Gastrocnemius medialis (tissue), 4 donors: ENCODE measurements around the gene SLC47A2. TPM values are rescaled to one million over a fixed set of nuclear protein-coding genes. Genes with fewer than 3 reads are reported as not detected.

Experiments
- ATAC-seq, 2 donors: fragments of 150-250 bp; one replicate each; pipeline ENCODE4 v1.9.1; 2016
- DNase-seq, 2 donors: peaks; one replicate each; pipeline ENCODE4 v3.0.0-alpha.2; 2019
- H3K27ac ChIP-seq, 4 donors: fragments of 200-600 bp; sonication (generic); 1 replicate in 1 of 4; 2 replicates in 3 of 4; pipeline ENCODE4 v1.5.1; 2016 to 2018; ENCODE audit warnings: mild to moderate bottlenecking in 2 of 4, moderate library complexity in 1 of 4
- H3K27me3 ChIP-seq, 3 donors: fragments of 200-600 bp; sonication (generic) in 2 of 3; 1 replicate in 1 of 3; 2 replicates in 2 of 3; pipeline versions ENCODE4 v1.5.1 to v1.6.0; 2016 to 2019; ENCODE audit warnings: mild to moderate bottlenecking in 1 of 3, moderate library complexity in 1 of 3
- H3K36me3 ChIP-seq, 2 donors: fragments of 200-600 bp; sonication (generic) in 1 of 2; one replicate each; pipeline ENCODE4 v1.5.1; 2017 to 2018
- H3K4me1 ChIP-seq, 2 donors: fragments of 200-600 bp; sonication (generic) in 1 of 2; one replicate each; pipeline ENCODE4 v1.5.1; 2016 to 2017; ENCODE audit warnings: mild to moderate bottlenecking in 2 of 2
- H3K4me3 ChIP-seq, 4 donors: fragments of 200-600 bp; sonication (generic) in 3 of 4; 1 replicate in 1 of 4; 2 replicates in 3 of 4; pipeline ENCODE4 v1.5.1; 2016 to 2019; ENCODE audit warnings: mild to moderate bottlenecking in 2 of 4
- H3K9me3 ChIP-seq, 3 donors: fragments of 200-600 bp; sonication (generic) in 2 of 3; 1 replicate in 1 of 3; 2 replicates in 2 of 3; pipeline ENCODE4 v1.5.1; 2016 to 2019
- CTCF ChIP-seq, 5 experiments: fragments of 450-650 bp in 3 of 5; fragments of 200-600 bp in 2 of 5; sonication (generic) in 2 of 5; IDR thresholded peaks in 4 of 5; conservative IDR thresholded peaks in 1 of 5; 1 replicate in 4 of 5; 2 replicates in 1 of 5; pipeline ENCODE4 v1.5.1; 2016 to 2019; ENCODE audit warnings: antibody characterized with exemption in 5 of 5, mild to moderate bottlenecking in 3 of 5, moderate library complexity in 3 of 5
- POLR2A ChIP-seq, 2 donors: fragments of 450-650 bp; IDR thresholded peaks; one replicate each; pipeline ENCODE4 v1.6.1; 2017; ENCODE audit warnings: antibody characterized with exemption in 2 of 2, mild to moderate bottlenecking in 2 of 2, moderate library complexity in 2 of 2
- in situ Hi-C, 4 donors: fragments of 200-750 bp; cut with MboI; loops; one replicate each; pipeline versions ENCODE4 v1.15.0 to v1.8.0; 2017; ENCODE audit warnings: low sequenced_read_pairs in 4 of 4
- intact Hi-C: fragments of 100-400 bp; cut with DNase I; formaldehyde crosslinking; loops from one replicate; pipeline ENCODE4 v1.15.1; 2023; ENCODE audit warnings: low total_unique reads
- total RNA-seq, 4 donors: library from RNA; depleted of rRNA; stranded (reverse); fragments of >200 nt; gene quantifications; one replicate each; pipeline versions ENCODE4 v1.1.0 to v1.2.3, GENCODE V29; 2016

SLC47A2 gene
- total RNA-seq, 4 donors from 2014 or later = 0.15 to 1.0 TPM; not detected in 2

- H3K4me1 ChIP-seq = no peaks in the 10 kb centered on the region
- TF ChIP-seq POLR2A (IDR thresholded peaks at IDR 0.05) (no peak), CTCF (IDR thresholded peaks at IDR 0.05 in 4 of 5, conservative IDR thresholded peaks at IDR 0.05 in 1 of 5) (peak; percentile 47 to 69 (median 54))
- H3K9me3 ChIP-seq = no peaks in the 10 kb centered on the region
- peak in 1 of 2 donors; percentile 59 for DNase-seq
- no peak overlapping the region for H3K4me3 ChIP-seq
- no peak overlapping the region for H3K27ac ChIP-seq
- intact Hi-C loops (no loop called here), in situ Hi-C loops (loop anchor here (5.0 to 25.0 kb wide), 4 partner anchors 115 to 400 kb away; partner anchors contain the start of genes B9D1 (in 4 of the 4) and ALDH3A2 (in 2 of the 4))
- peak in 1 of 2 donors; percentile 61 for ATAC-seq
- no peaks in the 10 kb centered on the region for H3K36me3 ChIP-seq
- no peaks in the 10 kb centered on the region for H3K27me3 ChIP-seq
Measured at GRCh38 chr17:19762515-19762961, 46.2 kb upstream of the SLC47A2 start.

GRCh38 chr17:19760746-19761145 lies 44.4 kb upstream of the SLC47A2 start:
- in situ Hi-C loops = loop anchor here (5.0 to 25.0 kb wide), 4 partner anchors 113 to 398 kb away; partner anchors contain the start of genes B9D1 (in 4 of the 4) and ALDH3A2 (in 2 of the 4)
- DNase-seq (no peak), ATAC-seq (no peak)
- Histone ChIP-seq H3K4me3 (no peak overlapping the region), H3K27me3 (no peaks in the 10 kb centered on the region), H3K9me3 (no peaks in the 10 kb centered on the region), H3K27ac (no peak overlapping the region), H3K4me1 (no peaks in the 10 kb centered on the region), H3K36me3 (no peaks in the 10 kb centered on the region)
- intact Hi-C loops = no loop called here
- TF ChIP-seq POLR2A (IDR thresholded peaks at IDR 0.05) (no peak), CTCF (IDR thresholded peaks at IDR 0.05 in 4 of 5, conservative IDR thresholded peaks at IDR 0.05 in 1 of 5) (no peak)

- TF ChIP-seq POLR2A (IDR thresholded peaks at IDR 0.05) = no peak
- no peak for TF ChIP-seq CTCF (IDR thresholded peaks at IDR 0.05 in 4 of 5, conservative IDR thresholded peaks at IDR 0.05 in 1 of 5)
- Histone ChIP-seq H3K27ac (no peak overlapping the region), H3K9me3 (no peaks in the 10 kb centered on the region), H3K4me1 (no peaks in the 10 kb centered on the region), H3K27me3 (no peaks in the 10 kb centered on the region), H3K36me3 (no peaks in the 10 kb centered on the region), H3K4me3 (no peak overlapping the region)
- intact Hi-C loops = no loop called here
- in situ Hi-C loops = loop anchor here (5.0 to 25.0 kb wide), 4 partner anchors 113 to 398 kb away; partner anchors contain the start of genes B9D1 (in 4 of the 4) and ALDH3A2 (in 2 of the 4)
- DNase-seq (no peak), ATAC-seq (no peak)
Measured at GRCh38 chr17:19759568-19760549, 43.5 kb upstream of the SLC47A2 start.

- Histone ChIP-seq H3K27me3 (no peaks in the 10 kb centered on the region), H3K27ac (no peak overlapping the region), H3K36me3 (no peaks in the 10 kb centered on the region), H3K9me3 (no peaks in the 10 kb centered on the region), H3K4me3 (no peak overlapping the region), H3K4me1 (peaks cover 10 to 16% of the 10 kb centered on the region in 2 donors)
- intact Hi-C loops = no loop called here
- DNase-seq (no peak), ATAC-seq (no peak)
- in situ Hi-C loops = loop anchor here in 3 of 4 donors (25.0 kb wide), 1 partner anchor 395 kb away; the partner anchor contains the start of gene B9D1 (in 3 of the 3)
- TF ChIP-seq POLR2A (IDR thresholded peaks at IDR 0.05) (no peak), CTCF (IDR thresholded peaks at IDR 0.05 in 4 of 5, conservative IDR thresholded peaks at IDR 0.05 in 1 of 5) (no peak)
Measured at GRCh38 chr17:19757536-19758180, 41.3 kb upstream of the SLC47A2 start.
